ENCODE measurements around the gene CD81.
"Not testable (repeated sequence)": the region's sequence is repeated elsewhere in the genome, so short reads cannot be mapped to it uniquely, and the experiment has no call there.

The CD81 gene

GRCh38 chr11:2355000-2355644 lies 22.0 kb upstream of the CD81 start:
- no peak for DNase-seq (ENCODE audit: low read depth in 2 of 3, low spot score in 2 of 3)

- no peak for DNase-seq (ENCODE audit: low read depth in 2 of 3, low spot score in 2 of 3)
Measured at GRCh38 chr11:2357246-2357645, 19.9 kb upstream of the CD81 start.

GRCh38 chr11:2357651-2358050 lies 19.5 kb upstream of the CD81 start:
- DNase-seq (ENCODE audit: low read depth in 2 of 3, low spot score in 2 of 3), result not testable (repeated sequence)

GRCh38 chr11:2358754-2359442 lies 18.2 kb upstream of the CD81 start:
- DNase-seq (ENCODE audit: low read depth in 2 of 3, low spot score in 2 of 3), result no peak

GRCh38 chr11:2359557-2359956 lies 17.6 kb upstream of the CD81 start:
- no peak for DNase-seq (ENCODE audit: low read depth in 2 of 3, low spot score in 2 of 3)

- no peak for DNase-seq (ENCODE audit: low read depth in 2 of 3, low spot score in 2 of 3)
Measured at GRCh38 chr11:2360081-2360642, 16.9 kb upstream of the CD81 start.

- DNase-seq (ENCODE audit: low read depth in 2 of 3, low spot score in 2 of 3), result no peak
Measured at GRCh38 chr11:2361565-2361964, 15.5 kb upstream of the CD81 start.

GRCh38 chr11:2362414-2362813 lies 14.7 kb upstream of the CD81 start:
- no peak for DNase-seq (ENCODE audit: low read depth in 2 of 3, low spot score in 2 of 3)

- no peak for DNase-seq (ENCODE audit: low read depth in 2 of 3, low spot score in 2 of 3)
Measured at GRCh38 chr11:2363130-2363529, 14.0 kb upstream of the CD81 start.

GRCh38 chr11:2363577-2364370 lies 13.3 kb upstream of the CD81 start:
- DNase-seq (ENCODE audit: low read depth in 2 of 3, low spot score in 2 of 3), result no peak

- DNase-seq (ENCODE audit: low read depth in 2 of 3, low spot score in 2 of 3), result not testable (repeated sequence)
Measured at GRCh38 chr11:2364386-2364785, 12.7 kb upstream of the CD81 start.

GRCh38 chr11:2365571-2366210 lies 11.4 kb upstream of the CD81 start:
- no peak for DNase-seq (ENCODE audit: low read depth in 2 of 3, low spot score in 2 of 3)

GRCh38 chr11:2366276-2366675 lies 10.8 kb upstream of the CD81 start:
- no peak for DNase-seq (ENCODE audit: low read depth in 2 of 3, low spot score in 2 of 3)

GRCh38 chr11:2366733-2367132 lies 10.4 kb upstream of the CD81 start:
- DNase-seq (ENCODE audit: low read depth in 2 of 3, low spot score in 2 of 3), result no peak

GRCh38 chr11:2367266-2368160 lies 9.6 kb upstream of the CD81 start:
- DNase-seq (ENCODE audit: low read depth in 2 of 3, low spot score in 2 of 3), result no peak

- no peak for DNase-seq (ENCODE audit: low read depth in 2 of 3, low spot score in 2 of 3)
Measured at GRCh38 chr11:2368178-2368850, 8.8 kb upstream of the CD81 start.

- no peak for DNase-seq (ENCODE audit: low read depth in 2 of 3, low spot score in 2 of 3)
Measured at GRCh38 chr11:2368851-2369180, 8.3 kb upstream of the CD81 start.

- DNase-seq (ENCODE audit: low read depth in 2 of 3, low spot score in 2 of 3), result no peak
Measured at GRCh38 chr11:2369320-2369719, 7.8 kb upstream of the CD81 start.

GRCh38 chr11:2369896-2370295 lies 7.2 kb upstream of the CD81 start:
- DNase-seq (ENCODE audit: low read depth in 2 of 3, low spot score in 2 of 3), result no peak

Measured in activated CD8-positive, alpha-beta memory T cell treated with anti-CD3 and anti-CD28 coated beads for 48 hours (primary cell).